ENCODE measurements around the gene KIF26A.
"Not testable (repeated sequence)": the region's sequence is repeated elsewhere in the genome, so short reads cannot be mapped to it uniquely, and the experiment has no call there.

KIF26A gene

GRCh38 chr14:104192146-104192882 lies 53.9 kb downstream of the KIF26A start:
- DNase-seq (ENCODE audit: low read depth), result no peak

- no peak for DNase-seq (ENCODE audit: low read depth)
Measured at GRCh38 chr14:104192883-104193245, 54.5 kb downstream of the KIF26A start.

- DNase-seq (ENCODE audit: low read depth), result no peak
Measured at GRCh38 chr14:104194016-104194415, 55.6 kb downstream of the KIF26A start.

- DNase-seq (ENCODE audit: low read depth), result no peak
Measured at GRCh38 chr14:104194716-104195115, 56.3 kb downstream of the KIF26A start.

GRCh38 chr14:104195361-104195760 lies 57.0 kb downstream of the KIF26A start:
- DNase-seq (ENCODE audit: low read depth), result no peak

GRCh38 chr14:104195878-104196277 lies 57.5 kb downstream of the KIF26A start:
- DNase-seq (ENCODE audit: low read depth), result no peak

GRCh38 chr14:104196461-104197140 lies 58.2 kb downstream of the KIF26A start:
- no peak for DNase-seq (ENCODE audit: low read depth)

GRCh38 chr14:104197449-104198247 lies 59.3 kb downstream of the KIF26A start:
- no peak for DNase-seq (ENCODE audit: low read depth)

GRCh38 chr14:104199266-104199895 lies 61.0 kb downstream of the KIF26A start:
- no peak for DNase-seq (ENCODE audit: low read depth)

GRCh38 chr14:104200106-104200505 lies 61.7 kb downstream of the KIF26A start:
- DNase-seq (ENCODE audit: low read depth), result no peak

GRCh38 chr14:104200591-104200990 lies 62.2 kb downstream of the KIF26A start:
- no peak for DNase-seq (ENCODE audit: low read depth)

- no peak for DNase-seq (ENCODE audit: low read depth)
Measured at GRCh38 chr14:104201063-104201462, 62.7 kb downstream of the KIF26A start.

- DNase-seq (ENCODE audit: low read depth), result no peak
Measured at GRCh38 chr14:104201496-104201895, 63.1 kb downstream of the KIF26A start.

GRCh38 chr14:104202259-104203070 lies 64.1 kb downstream of the KIF26A start:
- DNase-seq (ENCODE audit: low read depth), result no peak

- DNase-seq (ENCODE audit: low read depth), result no peak
Measured at GRCh38 chr14:104203071-104203425, 64.7 kb downstream of the KIF26A start.

GRCh38 chr14:104204660-104205149 lies 66.3 kb downstream of the KIF26A start:
- DNase-seq (ENCODE audit: low read depth), result no peak

GRCh38 chr14:104205781-104206180 lies 67.4 kb downstream of the KIF26A start:
- DNase-seq (ENCODE audit: low read depth), result no peak

GRCh38 chr14:104206281-104206904 lies 68.0 kb downstream of the KIF26A start:
- DNase-seq (ENCODE audit: low read depth), result no peak

- DNase-seq (ENCODE audit: low read depth), result no peak
Measured at GRCh38 chr14:104207142-104208014, 69.0 kb downstream of the KIF26A start.

GRCh38 chr14:104208015-104208295 lies 69.6 kb downstream of the KIF26A start:
- DNase-seq (ENCODE audit: low read depth), result not testable (repeated sequence)
